NCI-H128 (cell line): ENCODE data around the gene TUBA4B.
A peak's percentile ranks its signal among the peaks of the same experiment; 100 is the strongest.
"Not testable (repeated sequence)": the region's sequence is repeated elsewhere in the genome, so short reads cannot be mapped to it uniquely, and the experiment has no call there.

Experiments
- DNase-seq: peaks from one replicate; lab custom pipeline; 2025; ENCODE audit not compliant: unreplicated experiment; lab: John Stamatoyannopoulos, UW

TUBA4B gene

GRCh38 chr2:219247678-219248642, 5.1 kb upstream of the TUBA4B start:
- no peak for DNase-seq

DNA sequence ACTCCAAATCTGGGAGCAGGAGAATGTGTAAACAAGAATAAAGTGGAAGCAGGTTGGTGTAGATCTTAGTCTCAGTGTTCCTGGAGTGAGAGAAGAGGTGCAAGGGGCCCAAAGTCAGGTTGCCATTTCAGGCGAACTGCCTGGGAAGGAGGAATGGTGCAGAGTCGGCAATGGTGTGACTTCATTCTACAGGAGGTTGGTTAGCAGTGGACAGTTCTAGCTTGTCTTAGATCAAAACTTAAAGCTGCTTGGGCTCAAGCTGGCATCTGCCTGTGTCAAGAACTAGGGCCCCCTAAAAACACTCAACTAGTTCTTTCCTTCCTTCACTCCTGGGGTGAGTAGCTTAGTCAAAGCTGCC, 4.2 kb upstream of the TUBA4B start:
- no peak for DNase-seq

DNA sequence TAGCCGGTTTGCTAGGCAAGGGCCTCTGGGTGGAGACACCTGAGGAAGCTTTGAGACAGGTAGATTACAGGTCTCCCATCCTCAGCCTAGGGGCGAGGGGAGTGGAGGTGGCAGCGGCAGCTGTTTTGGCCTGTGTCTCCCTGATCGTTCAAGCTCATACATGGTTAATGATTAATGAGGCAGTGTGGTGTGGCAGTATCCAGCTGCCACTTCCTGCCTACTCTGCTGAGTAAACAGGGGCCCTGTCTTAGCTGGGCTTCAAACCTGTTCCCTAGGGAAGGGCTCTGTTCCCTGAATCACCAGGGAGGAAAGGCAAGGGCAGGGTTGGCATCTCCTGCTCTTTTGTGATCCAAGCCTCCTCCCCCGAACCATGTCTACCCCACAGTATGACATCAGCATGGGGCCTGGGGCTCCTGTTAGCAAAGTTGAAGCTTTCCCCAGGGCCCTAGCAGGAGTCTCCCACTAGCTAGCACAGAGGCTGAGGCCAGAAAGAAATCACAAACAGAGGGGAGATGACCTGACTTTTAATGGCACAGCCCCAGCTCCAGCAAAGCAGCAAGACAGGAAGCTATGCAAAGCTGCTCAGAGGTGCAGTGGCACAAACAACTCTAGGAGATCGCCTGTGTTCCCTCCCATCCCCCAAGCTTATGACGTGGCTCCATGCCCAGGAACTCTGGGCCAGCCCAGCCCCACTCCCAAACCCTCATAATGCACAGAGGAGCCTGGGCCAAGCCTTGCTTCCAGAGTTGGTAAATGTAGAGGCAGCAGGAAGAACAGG, 3.7 kb upstream of the TUBA4B start:
- DNase-seq = no peak

- DNase-seq = no peak
Measured at GRCh38 chr2:219250049-219250781, 2.8 kb upstream of the TUBA4B start.

DNA sequence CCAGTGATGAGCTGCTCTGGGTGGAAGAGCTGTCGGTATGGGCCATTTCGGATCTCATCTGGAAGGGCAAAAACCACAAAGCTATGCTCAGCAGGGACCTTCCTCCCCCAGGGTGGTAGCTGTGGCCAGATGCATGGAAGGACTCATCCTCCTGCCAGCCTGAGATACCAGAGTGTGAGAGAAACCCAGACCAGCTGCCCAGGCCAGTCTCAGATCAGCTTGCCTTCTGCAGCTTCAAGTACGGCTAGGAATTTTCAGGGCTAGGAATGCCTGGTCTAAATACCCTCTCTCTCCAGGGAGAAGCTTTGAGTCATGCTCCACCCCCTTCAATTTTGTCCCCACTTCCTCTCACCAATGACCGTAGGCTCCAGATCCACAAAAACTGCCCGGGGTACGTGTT, 1.4 kb upstream of the TUBA4B start:
- no peak for DNase-seq

- DNase-seq = no peak
Measured at GRCh38 chr2:219252084-219252483, 959 bp upstream of the TUBA4B start.

GRCh38 chr2:219252570-219252899, 508 bp upstream of the TUBA4B start:
- no peak for DNase-seq

- peak; percentile 59 for DNase-seq
Measured at GRCh38 chr2:219253753-219254589, 928 bp downstream of the TUBA4B start, which contains the start of gene TUBA4A. TUBA4A (minus strand) TSS chr2:219253918; CDS start chr2:219253858, 60 bp downstream.

DNA sequence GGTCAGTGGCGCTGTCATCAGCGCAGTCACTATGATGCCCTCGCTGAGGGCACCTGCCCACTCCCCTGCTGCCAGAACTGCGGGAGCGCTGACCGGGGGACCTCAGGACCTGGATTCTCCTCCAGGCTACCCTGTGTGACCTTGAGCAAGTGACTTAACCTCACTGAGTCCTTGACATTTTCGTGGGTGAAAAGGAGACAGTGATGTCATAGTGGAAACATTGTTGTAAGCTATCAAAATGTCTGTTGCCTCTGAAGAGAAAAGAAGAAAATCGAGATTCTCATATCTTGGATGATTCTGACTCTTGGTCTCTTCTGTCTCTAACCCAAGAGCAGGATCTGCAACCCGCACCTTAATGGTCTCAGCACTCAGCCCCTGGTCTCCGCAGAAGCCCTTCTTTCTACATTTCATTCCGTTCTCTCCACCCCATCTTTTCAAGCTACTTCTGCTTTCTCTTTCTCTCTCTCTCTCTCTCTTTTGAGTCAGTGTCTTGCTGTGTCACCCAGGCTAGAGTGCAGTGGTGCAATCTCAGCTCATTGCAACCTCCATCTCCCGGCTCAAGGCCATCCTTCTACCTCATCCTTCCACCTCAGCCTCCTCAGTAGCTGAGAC, 1.7 kb downstream of the TUBA4B start:
- no peak for DNase-seq

DNA sequence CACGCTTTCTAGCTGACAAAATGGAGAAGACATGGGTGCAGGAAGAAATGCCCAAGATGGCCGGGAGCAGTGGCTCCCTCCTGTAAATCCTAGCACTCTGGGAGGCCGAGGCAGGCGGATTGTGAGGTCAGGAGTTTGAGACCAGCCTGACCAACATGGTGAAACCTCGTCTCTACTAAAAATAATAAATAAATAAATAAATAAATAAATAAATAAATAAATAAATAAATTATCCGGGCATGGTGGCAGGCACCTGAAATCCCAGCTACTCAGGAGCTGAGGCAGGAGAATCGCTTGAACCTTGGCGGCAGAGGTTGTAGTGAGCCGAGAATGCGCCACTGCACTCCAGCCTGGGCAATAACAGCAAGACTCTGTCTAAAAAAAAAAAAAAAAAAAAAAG, 5.9 kb downstream of the TUBA4B start:
- DNase-seq = not testable (repeated sequence)

DNA sequence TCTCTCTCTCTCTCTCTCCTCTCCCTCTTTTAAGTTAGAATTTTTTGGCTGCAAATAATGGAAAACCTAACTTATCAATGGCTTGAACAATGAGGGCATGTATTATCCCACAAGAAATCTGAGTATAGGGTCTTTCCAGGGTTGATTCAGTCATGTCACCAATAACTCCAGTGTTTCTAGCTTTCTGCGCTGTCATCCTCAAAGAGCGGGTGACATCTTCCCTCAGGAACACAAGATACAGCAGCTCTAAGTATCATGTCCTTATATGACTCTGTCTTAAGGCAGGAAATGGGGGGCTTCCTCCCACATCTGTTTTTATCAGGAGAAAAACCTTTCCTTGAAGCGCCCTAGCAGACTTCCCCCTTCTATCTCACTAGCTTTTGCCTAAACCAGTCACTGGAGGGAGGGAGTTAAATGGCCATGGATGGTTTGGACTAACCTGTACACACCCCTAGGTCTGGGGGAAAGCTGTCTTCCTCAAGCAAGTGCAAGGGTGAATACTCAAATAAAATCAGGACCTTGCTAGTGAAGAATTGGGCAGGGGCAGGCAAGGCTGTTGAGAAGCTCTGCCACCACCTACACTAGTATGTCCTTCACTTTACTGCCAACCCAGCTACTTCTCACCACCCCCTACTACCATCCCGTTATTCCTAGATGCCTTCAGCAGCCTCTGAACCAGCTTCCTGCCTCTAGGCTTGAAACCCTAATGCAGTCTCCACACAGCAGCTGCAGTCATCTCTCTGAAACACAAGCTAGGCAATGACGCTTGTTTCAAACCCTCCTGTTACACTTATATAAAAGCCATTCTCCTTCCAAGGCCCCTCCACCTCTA, 8.2 kb downstream of the TUBA4B start:
- no peak for DNase-seq

DNA sequence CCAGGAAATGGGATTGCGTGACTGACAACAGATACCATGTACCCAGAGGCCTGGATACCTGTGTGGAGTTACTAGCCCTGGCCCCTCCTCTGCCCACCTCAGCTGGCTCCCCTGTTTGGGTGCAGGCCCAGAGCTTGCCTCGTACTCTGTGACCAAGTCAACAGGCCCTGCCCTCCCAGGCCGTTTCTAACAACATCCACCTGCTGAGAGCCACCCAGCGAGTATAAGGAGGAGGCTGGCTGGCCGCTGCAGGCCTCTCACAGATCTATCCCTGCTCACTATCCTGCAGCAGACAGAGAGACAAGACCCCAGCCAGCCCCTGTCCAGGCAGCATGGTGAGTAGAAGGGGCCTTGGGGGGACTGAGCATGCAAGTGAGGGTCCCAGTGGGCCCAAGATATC, 13.2 kb downstream of the TUBA4B start:
- no peak for DNase-seq

DNA sequence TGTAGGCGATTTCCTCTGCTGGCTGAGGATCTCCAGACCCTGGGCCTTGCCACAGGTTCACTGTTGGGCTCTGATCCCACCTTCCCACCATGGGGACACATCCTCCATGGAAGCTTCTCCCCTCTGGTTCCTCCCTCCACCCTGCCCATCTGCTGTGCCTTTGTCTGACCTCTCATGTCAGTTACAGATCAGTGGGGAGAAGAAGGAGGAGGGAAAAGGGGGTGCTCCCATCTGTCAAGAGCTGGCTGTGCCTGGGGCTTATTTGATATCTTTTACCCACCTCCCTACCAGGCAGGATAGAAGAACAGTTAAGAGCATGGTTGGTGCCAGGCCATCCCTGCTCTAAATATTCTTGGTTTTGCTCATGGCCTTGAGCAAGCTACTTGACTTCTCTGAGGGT, 13.8 kb downstream of the TUBA4B start:
- DNase-seq = no peak

GRCh38 chr2:219268294-219268693, 15.3 kb downstream of the TUBA4B start:
- DNase-seq = no peak

- DNase-seq = no peak
Measured at GRCh38 chr2:219269362-219270054, 16.5 kb downstream of the TUBA4B start.

- DNase-seq = no peak
Measured at GRCh38 chr2:219270055-219270372, 17.0 kb downstream of the TUBA4B start.

GRCh38 chr2:219271021-219271420, 18.0 kb downstream of the TUBA4B start:
- no peak for DNase-seq

DNA sequence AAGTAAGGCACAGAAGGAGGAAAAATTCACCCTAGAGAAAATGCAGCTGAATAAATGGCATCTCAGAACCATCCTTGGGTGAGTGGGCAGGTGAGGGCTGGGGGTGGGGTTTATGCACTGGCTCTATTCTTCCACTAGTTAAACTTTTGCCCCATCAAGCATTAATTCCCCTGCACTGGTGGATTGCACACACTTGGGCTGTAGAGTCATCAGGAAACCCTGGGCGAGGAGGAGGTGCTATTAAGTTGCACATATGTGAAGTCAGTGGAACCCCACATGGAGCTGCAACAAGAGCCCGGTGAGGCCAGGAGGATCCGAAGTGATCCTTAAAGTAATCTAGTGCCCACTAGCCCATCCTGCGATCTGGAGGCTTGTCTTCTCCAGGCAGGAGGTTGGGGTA, 19.3 kb downstream of the TUBA4B start:
- no peak for DNase-seq

- DNase-seq = no peak
Measured at GRCh38 chr2:219272995-219273394, 20.0 kb downstream of the TUBA4B start.
